Measurements from ENCODE around the gene DPP6. TPM values are rescaled to one million over a fixed set of nuclear protein-coding genes. Genes with fewer than 3 reads are reported as not detected.

Gene DPP6
- total and polyA plus RNA-seq, 7 donors = 0.18 to 1.8 (median 0.57) TPM

GRCh38 chr7:154509192-154509591 is 457.0 kb downstream of the DPP6 start:
- DNase-seq (no peak), ATAC-seq (no peak)
- H3K4me1 ChIP-seq = no peaks in the 10 kb centered on the region
- no peaks in the 10 kb centered on the region for H3K36me3 ChIP-seq (ENCODE audit: insufficient read depth in 1 of 2, low read depth in 1 of 2)
- intact Hi-C loops (cut with DNase I) = no loop called here
- TF ChIP-seq CTCF (IDR thresholded peaks at IDR 0.05) = no peak
- no peak overlapping the region for H3K4me3 ChIP-seq
- H3K9me3 ChIP-seq = no peaks in the 10 kb centered on the region
- WGBS, 3 donors = 79 to 87% (median 84%) methylated on average over 3 of the region's 3 CpGs
- H3K27me3 ChIP-seq (ENCODE audit: insufficient read depth in 3 of 3, low read length in 2 of 3) = peaks cover 0 to 3% (median 0%) of the 10 kb centered on the region in 3 donors
- H3K27ac ChIP-seq = no peak overlapping the region

- H3K36me3 ChIP-seq (ENCODE audit: insufficient read depth in 1 of 2, low read depth in 1 of 2) = no peaks in the 10 kb centered on the region
- H3K27me3 ChIP-seq (ENCODE audit: insufficient read depth in 3 of 3, low read length in 2 of 3) = peaks cover 0 to 3% (median 0%) of the 10 kb centered on the region in 3 donors
- no peak for ATAC-seq
- no peak overlapping the region for H3K4me3 ChIP-seq
- intact Hi-C loops (cut with DNase I) = no loop called here
- TF ChIP-seq CTCF (IDR thresholded peaks at IDR 0.05) = no peak
- no peak for DNase-seq
- WGBS, 3 donors = 72 to 78% (median 74%) methylated on average over 7 of the region's 7 CpGs
- no peaks in the 10 kb centered on the region for H3K9me3 ChIP-seq
- H3K4me1 ChIP-seq = no peaks in the 10 kb centered on the region
- no peak overlapping the region for H3K27ac ChIP-seq
Observed at GRCh38 chr7:154512121-154512833, 460.1 kb downstream of the DPP6 start.

GRCh38 chr7:154517768-154518167 is 465.6 kb downstream of the DPP6 start:
- 75 to 84% (median 83%) methylated on average over 10 of the region's 10 CpGs for WGBS, 3 donors
- no peaks in the 10 kb centered on the region for H3K4me1 ChIP-seq
- H3K27ac ChIP-seq = no peak overlapping the region
- no peak for DNase-seq
- no peaks in the 10 kb centered on the region for H3K9me3 ChIP-seq
- intact Hi-C loops (cut with DNase I) = no loop called here
- no peaks in the 10 kb centered on the region for H3K36me3 ChIP-seq (ENCODE audit: insufficient read depth in 1 of 2, low read depth in 1 of 2)
- no peak for ATAC-seq
- TF ChIP-seq CTCF (IDR thresholded peaks at IDR 0.05) = no peak
- H3K27me3 ChIP-seq (ENCODE audit: insufficient read depth in 3 of 3, low read length in 2 of 3) = no peaks in the 10 kb centered on the region
- no peak overlapping the region for H3K4me3 ChIP-seq

GRCh38 chr7:154519229-154519628 is 467.0 kb downstream of the DPP6 start:
- H3K4me3 ChIP-seq = no peak overlapping the region
- H3K27ac ChIP-seq = no peak overlapping the region
- TF ChIP-seq CTCF (IDR thresholded peaks at IDR 0.05) = no peak
- H3K9me3 ChIP-seq = no peaks in the 10 kb centered on the region
- intact Hi-C loops (cut with DNase I) = no loop called here
- ATAC-seq = no peak
- no peak for DNase-seq
- 63 to 84% (median 67%) methylated on average over 4 of the region's 4 CpGs for WGBS, 3 donors
- no peaks in the 10 kb centered on the region for H3K36me3 ChIP-seq (ENCODE audit: insufficient read depth in 1 of 2, low read depth in 1 of 2)
- no peaks in the 10 kb centered on the region for H3K27me3 ChIP-seq (ENCODE audit: insufficient read depth in 3 of 3, low read length in 2 of 3)
- no peaks in the 10 kb centered on the region for H3K4me1 ChIP-seq

- H3K36me3 ChIP-seq (ENCODE audit: insufficient read depth in 1 of 2, low read depth in 1 of 2) = no peaks in the 10 kb centered on the region
- intact Hi-C loops (cut with DNase I) = no loop called here
- H3K9me3 ChIP-seq = peaks cover 3% of the 10 kb centered on the region
- TF ChIP-seq CTCF (IDR thresholded peaks at IDR 0.05) = no peak
- 95 to 100% (median 99%) methylated on average over 1 of the region's 1 CpG for WGBS, 3 donors
- H3K27me3 ChIP-seq (ENCODE audit: insufficient read depth in 3 of 3, low read length in 2 of 3) = no peaks in the 10 kb centered on the region
- H3K27ac ChIP-seq = no peak overlapping the region
- H3K4me3 ChIP-seq = no peak overlapping the region
- ATAC-seq (no peak), DNase-seq (no peak)
- H3K4me1 ChIP-seq = no peaks in the 10 kb centered on the region
Observed at GRCh38 chr7:154530136-154530535, 477.9 kb downstream of the DPP6 start.
